Hematopoietic multipotent progenitor cell treated with erythropoietin and hydrocortisone succinate and interleukin-3 and kit ligand, for 17 days (in vitro differentiated cells): ENCODE data around the gene GPR152.
"Not testable (repeated sequence)": the region's sequence is repeated elsewhere in the genome, so short reads cannot be mapped to it uniquely, and the experiment has no call there.

Experiments
- DNase-seq: peaks from one replicate; pipeline ENCODE4 v3.0.0-alpha.2; 2015; ENCODE audit warnings: low spot score

The GPR152 gene

DNA sequence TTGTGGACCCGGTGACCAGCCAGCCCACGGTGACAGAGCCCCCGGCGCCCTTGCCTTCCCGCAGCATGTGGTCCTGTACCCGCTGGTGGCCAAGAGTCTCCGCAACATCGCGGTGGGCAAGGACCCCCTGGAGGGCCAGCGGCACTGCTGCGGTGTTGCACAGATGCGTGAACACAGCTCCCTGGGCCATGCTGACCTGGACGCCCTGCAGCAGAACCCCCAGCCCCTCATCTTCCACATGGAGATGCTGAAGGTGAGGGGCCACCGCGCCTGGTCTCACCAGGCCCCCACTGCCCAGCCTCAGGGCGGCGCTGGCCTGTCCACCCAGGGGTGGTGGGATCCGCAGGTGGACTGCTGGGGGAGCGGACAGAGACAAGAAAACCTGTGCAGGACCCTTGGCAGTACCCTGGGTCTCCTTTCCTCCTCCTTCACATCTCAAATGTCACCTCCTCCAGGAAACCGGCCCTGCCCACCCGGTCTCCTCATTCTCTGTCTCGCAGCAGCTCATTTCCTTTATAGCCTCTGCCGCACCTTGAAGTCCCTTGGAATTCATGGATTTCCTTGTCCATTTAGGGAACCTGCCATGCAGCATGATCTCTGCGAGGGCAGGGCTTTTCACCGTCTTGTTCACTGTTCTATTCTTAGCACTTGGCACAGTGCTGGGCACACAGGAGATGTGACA is 36.8 kb upstream of the GPR152 start:
- DNase-seq: no peak

DNA sequence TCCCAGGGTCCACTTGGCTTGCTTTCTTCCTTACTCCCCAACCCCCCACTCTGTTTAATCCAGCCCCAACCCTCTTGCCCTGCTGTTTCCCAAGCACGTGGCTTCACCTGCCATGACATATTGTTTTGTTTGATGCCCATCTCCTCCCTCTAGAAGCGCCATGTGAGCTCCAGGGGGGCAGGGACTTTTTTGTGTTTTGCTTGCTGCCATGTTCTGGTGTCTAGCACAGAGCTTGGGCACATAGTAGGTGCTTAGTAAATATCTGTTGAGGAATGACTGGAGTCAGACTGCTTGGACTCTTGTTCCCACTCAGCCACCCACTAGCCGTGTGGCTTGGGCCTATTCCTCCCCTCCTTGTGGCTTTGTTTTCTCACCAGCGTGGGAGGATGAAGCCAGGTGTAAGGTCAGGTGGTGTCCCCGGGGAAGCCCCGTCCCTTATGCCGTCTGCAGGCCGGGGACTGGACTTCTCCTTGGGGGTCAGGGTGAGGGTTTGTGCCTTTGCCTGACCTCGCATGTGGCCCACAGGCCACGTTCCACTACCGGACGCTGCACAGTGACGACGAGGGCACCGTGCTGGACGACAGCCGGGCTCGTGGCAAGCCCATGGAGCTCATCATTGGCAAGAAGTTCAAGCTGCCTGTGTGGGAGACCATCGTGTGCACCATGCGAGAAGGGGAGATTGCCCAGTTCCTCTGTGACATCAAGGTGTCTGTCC is 34.1 kb upstream of the GPR152 start:
- DNase-seq: no peak

DNA sequence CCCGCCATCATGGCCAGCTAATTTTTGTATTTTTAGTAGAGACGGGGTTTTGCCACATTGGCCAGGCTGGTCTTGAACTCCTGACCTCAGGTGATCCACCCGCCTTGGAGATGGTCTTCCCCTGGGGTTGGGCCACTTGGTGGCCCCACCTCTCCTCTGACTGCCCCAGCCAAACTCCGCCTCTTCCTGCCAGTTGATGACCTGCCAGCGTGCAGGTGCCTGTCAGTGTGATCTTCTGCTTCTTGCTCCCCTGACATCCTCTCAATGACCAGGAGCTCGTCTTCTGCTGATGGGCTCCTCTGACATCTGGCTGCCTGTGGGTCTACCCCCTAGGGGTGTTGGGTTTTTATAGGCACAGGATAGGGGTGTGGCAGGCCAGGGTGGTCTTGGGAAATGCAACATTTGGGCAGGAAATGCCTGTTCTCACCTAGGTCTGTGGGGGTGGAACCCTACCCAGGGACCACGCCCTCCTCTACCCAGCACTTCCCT is 33.4 kb upstream of the GPR152 start:
- DNase-seq: not testable (repeated sequence)

DNA sequence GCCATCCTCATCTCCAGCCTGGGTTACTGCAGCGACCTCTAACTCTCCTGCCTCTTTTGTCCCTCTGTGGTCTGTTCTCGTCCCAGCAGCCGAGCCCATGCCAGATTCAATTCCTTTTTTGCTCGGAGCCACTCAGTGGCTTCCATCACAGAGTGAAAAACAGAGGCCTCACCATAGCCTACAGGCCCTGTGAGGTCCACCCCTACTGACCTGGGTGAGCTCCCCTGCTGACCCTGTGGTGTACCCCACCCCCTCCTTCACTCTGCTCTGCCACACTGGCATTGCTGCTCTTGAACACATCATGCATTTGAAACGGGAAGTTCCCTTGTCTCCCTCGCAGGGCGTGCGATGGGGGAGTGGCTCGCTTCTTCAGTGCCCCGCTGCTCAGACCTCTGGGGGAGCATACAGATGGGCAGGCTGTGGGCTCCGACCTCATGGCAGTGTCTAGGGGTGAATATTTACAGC is 32.4 kb upstream of the GPR152 start:
- no peak for DNase-seq

DNA sequence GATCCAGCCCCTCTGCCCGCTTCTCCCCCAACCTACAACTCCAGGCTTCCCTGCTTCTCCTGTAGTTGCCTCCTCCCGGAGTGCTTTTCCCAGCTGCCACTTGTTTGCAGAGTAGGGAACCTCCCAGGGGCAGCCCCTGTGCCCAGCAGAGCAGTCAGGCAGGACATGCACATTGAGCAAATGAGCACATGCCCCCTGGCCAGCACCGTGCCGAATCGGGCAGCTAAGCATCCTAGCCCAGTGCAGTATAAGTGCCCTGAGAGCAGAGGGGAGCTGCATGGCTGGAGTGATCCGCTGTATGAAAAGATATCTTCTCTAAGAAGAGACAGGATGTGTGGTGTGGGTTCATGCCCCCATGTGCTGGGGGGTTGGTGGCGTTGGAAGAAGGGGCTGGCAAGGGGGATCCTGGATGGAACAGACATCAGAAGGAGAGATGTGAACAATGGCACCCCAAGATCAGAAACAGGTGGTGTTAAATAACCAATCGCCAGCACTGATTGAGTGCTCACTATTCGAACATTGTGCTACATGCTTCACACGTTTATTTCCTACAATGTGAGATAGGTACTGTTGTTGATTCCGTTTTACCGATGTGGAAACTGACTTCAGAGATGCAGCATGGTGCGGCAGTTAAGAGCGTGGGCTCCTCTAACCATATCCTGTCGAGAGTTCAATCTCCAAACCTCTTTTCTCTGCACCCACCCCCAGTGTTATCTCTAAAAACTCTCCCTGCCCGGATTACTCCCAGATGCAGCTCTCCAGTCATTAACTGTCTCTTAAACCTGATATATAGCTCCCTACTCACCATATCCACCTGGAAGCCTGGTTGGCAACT is 31.5 kb upstream of the GPR152 start:
- DNase-seq: no peak

DNA sequence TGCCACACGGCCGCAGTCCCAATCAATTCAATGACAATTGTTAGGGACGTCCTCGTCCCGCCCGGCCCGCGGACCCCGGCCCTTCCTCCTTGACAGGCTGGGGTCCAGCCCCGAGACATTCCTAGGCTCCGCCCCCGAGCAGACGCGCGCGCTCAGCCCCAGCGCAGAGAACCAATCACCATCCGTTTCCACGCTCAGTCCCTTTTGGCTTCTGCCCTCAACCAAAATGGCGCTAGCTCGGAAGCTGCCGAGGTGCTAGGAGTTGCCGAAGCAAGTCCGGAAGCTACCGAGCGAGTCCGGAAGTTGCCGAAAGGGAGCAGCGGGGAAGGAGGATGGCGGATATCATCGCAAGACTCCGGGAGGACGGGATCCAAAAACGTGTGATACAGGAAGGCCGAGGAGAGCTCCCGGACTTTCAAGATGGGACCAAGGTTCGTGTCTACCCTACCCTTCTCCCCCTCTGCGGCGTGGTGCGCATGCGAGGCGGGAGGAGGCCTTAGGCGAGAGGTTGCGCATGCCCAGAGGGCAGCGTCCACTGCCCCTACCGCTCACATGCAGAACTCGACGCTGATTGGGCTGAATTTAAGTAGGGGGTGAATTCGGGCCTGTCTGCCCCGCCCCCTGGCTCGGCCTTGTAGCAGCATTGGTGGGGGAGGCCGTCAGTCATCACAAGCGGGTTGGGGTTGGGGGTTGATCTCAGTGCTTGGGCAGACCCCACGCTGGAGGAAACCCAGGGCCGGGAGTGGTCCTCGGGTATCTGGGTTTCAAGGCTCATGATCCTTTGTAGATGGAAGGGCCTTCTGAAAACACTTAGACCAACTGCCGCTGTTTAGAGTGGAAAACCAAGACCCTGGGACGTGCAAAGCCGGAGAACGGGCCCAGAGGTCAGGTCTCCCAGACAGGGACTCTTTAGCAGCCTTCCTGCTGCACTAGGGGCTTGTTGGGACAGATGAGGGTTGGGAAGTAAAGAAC is 30.6 kb upstream of the GPR152 start, which contains the start of gene AIP:
Gene AIP, plus strand, starts transcription at position 200 of the 972 bp plus-strand sequence. Its CDS starts 133 bp downstream, at position 333.
- peak; percentile 96 for DNase-seq

DNA sequence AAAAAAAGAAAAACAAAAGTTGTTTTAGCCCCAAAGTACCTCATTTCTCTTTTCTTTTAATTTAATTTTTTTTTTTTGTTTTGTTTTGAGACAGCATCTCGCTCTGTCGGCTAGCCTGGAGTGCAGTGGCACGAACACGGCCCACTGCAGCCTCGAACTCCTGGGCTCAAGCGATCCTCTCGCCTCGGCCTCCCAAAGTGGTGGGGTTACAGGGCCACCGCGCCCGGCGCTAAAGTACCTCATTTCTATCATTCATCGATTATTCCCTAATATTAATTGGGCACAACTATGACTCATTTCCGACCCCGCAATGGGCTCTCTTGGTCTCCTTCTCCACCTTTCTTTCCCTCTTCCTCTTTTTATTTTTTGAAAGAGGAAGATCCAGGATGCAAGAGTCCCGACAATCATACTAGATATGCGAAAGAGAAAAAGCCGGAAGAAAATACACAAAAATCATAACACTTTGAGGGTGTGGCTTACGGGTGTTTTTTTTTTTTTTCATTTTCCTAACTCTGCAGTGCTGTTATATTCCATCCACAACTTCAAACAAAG is 29.8 kb upstream of the GPR152 start:
- DNase-seq: no peak

DNA sequence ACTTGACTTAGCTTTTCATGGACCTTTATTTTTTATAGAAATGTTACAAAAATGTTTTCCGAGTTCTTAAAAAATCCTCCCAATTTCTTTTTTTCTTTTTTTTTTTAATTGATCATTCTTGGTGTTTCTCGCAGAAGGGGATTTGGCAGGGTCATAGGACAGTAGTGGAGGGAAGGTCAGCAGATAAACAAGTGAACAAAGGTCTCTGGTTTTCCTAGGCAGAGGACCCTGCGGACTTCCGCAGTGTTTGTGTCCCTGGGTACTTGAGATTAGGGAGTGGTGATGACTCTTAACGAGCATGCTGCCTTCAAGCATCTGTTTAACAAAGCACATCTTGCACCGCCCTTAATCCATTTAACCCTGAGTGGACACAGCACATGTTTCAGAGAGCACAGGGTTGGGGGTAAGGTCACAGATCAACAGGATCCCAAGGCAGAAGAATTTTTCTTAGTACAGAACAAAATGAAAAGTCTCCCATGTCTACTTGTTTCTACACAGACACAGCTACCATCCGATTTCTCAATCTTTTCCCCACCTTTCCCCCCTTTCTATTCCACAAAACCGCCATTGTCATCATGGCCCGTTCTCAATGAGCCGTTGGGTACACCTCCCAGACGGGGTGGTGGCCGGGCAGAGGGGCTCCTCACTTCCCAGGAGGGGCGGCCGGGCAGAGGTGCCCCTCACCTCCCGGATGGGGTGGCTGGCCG is 25.0 kb upstream of the GPR152 start:
- not testable (repeated sequence) for DNase-seq

DNA sequence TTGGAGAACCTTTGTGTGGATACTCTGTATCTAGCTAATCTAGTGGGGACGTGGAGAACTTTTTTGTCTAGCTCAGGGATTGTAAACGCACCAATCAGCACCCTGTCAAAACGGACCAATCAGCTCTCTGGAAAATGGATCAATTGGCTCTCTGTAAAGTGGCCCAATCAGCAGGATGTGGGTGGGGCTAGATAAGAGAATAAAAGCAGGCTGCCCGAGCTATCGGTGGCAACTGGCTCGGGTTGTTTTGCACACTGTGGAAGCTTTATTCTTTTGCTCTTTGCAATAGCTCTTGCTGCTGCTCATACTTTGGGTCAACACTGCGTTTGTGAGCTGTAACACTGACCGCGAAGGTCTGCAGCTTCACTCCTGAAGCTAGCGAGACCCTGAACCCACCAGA is 24.2 kb upstream of the GPR152 start:
- not testable (repeated sequence) for DNase-seq

DNA sequence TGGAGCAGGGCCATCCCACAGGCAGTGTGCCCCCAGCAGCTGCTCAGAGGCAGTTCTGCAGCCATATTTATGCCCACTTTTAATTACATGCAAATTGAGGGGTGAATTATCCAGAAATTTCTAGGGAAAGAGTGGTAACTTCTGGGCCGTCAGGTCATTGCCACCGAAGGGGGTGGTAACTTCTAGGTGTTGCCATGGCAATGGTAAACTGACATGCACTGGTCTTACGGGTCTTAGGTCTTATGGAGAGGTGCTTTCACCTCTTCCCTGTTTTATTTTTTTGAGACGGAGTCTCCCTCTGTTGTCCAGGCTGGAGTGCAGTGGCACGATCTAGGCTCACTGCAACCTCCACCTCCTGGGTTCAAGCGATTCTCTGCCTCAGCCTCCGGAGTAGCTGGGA is 20.4 kb upstream of the GPR152 start:
- DNase-seq: no peak

DNA sequence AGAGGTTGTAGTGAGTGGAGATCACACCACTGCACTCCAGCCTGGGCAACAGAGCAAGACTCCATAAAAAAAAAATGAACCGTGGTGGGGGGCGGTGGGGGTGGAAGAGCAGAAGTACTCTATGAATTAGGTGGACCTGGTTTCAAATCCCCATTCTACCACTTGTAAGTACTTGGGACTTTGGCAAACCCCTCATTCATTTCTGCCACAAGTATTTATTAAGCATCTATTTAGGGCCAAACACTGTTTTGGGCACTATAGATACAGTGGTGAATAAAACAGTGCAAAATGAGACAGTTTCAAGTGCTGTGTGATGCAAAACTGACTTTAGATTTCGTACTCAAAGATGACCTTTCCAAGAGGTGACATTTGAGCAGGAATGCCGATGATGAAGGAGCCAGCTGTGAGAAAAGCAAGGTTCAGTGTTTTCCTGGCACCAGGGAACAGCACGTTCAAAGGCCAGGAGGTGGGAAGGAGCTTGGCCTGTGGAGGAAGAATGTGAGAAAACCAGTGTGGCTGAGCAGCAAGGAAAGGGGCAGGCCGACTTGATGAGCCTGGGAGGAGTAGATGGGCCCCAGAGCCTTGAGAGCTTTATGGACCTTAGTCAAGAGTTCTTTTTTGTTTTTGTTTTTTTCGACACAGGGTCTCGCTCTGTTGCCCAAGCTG is 17.9 kb upstream of the GPR152 start:
- DNase-seq: no peak

DNA sequence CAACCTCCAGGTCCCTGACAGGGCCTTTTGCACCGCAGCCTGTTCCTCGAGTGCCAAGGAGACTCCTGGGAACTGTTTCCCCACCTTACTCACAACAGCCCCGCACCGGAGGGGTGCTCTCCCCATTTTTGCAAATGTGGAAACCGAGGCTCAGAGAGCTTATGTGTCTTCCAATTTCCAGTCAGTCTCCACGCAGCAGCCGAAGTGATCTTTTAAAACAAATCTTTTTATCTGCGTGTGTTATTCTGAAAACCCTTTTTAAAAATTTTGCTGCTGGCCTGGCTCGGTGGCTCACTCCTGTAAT is 16.9 kb upstream of the GPR152 start:
- no peak for DNase-seq

DNA sequence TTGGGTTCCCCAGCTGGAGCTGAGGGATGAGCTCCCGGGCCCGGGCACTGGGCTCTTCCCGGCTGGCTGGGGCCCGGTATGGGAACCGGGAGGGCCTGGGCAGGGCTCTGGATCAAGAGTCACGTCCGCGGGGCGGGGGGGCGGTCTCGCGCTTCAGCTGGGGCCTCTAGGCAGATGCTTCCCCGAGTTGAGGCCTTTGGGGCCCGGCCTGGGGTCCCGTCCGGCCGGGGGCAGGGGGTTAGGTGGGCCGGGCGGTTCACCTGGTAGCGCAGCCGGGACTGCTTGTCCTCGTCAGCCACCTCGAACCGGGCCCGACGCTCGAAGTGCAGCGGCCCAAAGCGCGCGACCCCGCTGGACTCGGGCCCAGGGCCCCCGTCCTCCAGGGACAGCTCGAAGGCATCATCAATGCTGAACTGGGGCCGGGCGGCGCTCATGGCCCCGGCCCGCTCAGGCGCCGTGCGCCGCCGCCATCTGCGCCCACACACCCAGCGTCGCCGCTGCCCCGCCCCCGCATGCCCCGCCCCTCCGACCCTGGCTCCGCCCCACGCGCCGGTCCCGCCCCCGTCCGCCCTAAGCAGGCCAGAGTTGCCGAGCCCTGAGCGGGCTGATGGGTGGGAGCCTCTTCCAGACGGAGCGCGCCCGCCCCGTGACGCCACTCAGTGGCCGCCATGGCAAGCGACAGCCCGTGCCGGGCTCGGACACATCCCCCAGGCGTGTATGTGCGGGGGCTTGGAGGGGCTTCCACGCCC is 16.4 kb upstream of the GPR152 start, which contains the start of gene TMEM134:
Gene TMEM134, minus strand, starts transcription at position 493 of the 749 bp plus-strand sequence. Its CDS starts 59 bp downstream, at position 434.
- peak; percentile 92 for DNase-seq

DNA sequence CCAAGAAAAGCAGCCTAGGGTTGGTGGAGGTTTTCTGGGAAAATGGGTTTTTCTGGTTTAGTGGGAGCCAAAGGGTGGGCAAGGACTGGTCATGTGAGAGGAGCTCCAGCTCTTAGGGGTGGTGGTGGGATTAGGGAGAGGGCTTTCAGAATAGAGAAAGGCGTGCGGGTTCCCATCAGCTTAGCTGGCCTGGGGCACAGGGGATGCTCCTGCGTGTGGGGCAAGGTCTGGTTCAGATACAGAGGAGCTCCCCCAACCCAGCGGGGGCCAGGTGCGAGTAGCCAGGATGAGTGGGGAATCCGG is 15.9 kb upstream of the GPR152 start:
- DNase-seq: no peak

DNA sequence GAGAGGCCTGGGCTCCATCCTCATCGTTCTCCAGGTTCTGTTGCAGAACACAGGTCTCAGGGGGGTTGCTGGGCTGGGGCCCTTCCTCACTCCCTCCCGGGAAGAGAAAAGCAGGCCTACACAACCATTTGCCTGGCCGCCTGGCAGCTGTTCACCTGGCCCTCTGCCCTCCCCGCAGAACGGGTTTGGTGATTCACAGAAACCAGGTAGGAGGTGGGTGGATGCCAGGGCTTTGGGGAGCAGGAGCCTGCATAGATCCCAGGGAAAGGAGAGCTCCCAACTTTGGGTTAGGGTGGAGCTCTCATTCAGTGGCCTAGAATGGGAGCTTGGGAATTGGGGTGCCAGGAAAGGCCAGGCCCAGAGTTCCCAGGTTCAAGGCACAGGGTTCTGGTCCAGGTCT is 15.5 kb upstream of the GPR152 start:
- DNase-seq: peak; percentile 14

DNA sequence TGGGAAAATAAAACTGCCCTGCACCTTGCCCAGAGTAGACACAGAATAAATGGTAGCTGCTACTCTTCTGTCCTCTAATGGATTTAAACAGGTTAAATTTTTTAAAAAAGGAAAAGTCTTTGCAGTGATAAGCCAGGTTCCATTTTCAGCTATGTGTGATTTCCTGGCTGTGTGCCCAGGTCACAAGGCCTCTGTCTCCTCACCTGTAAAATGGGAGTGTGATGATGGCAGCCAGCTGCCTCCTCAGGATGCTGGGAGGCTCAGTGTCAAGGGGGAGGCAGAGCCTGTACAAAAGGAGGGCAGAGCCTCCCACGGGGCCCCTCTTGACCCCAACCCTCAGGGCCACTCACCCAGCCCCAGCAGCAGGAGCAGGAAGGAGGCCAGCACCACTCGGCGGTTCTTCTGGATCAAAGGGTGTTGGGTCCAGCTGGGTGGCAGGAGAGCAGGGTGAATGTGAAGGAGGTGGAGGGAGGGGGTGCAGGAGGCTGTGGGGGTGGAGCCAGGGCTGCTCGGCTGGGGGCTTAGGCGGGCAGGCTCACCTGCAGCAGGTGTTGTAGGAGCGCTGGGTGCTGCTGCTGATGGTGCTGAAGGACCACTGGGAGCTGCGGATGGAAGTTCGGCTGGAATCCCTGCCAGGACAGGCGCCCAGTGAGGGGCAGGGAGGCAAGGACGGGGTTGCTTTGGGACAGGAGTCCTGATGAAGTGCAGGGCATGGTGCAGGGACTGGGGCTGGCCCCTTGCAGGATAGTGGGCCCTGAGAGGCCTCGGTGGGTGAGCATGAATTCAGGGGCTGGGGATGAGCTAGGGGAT is 14.6 kb upstream of the GPR152 start:
- peak; percentile 21 for DNase-seq

DNA sequence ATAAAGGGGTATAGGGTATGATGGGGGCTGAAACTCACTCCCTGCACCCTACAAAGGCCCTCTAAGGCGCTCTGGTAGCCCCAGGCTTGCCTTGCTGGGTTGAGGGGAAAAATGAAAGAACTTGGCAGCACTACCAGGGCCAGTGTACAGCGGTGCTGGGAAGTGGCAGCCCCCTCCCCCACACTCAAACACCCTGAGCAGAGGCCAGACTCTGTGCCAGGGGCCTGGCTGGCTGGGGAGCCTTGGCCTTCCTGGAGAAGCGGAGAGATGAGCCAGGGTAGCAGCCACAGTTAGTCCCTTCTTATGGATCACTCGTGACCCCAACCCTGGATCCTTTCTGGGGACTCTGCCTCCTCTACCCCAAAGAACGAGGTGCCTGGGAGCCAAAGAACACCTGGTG is 13.8 kb upstream of the GPR152 start:
- no peak for DNase-seq

DNA sequence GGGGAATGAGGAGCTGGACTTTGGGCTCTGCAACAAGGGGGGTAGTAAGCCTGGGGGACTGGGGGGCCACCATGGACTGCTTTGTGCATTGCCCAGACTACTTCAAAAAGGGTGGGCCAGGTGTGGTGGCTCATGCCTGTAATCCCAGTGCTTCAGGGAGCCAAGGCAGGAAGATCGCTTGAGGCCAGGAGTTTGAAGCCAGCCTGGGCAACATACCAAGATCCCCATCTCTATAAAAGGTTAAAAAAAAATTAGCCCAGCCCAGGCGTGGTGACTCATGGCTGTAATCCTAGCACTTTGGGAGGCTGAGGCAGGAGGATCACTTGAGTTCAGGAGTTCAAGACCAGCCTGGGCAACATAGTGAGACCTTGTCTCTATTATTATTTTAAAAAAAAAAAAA is 13.0 kb upstream of the GPR152 start:
- peak; percentile 81 for DNase-seq

DNA sequence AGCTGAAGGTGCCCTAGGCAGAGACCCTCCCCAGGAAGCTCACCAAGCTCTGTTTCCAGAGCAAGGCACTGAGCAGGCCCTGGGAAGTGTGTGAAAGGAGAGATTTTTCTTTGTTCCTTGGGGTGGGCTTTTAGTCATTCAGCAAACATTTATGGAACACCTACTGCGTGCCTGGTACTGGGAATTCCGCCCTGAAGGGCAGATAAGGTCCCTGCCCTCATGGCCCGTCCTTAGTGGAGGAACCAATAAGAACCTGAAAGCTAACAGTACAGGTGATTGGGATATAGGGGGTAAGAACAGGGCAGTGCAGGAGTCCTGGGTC is 12.6 kb upstream of the GPR152 start:
- DNase-seq: peak; percentile 56
